Astrocyte of the spinal cord (primary cell): ENCODE results near the gene HSPA4.
"Not testable (repeated sequence)": the region's sequence is repeated elsewhere in the genome, so short reads cannot be mapped to it uniquely, and the experiment has no call there.

Source experiments
- DNase-seq: peaks from one replicate; pipeline ENCODE4 v3.0.0; 2011; ENCODE audit warnings: low read depth, low spot score
- H3K4me3 ChIP-seq: 2 replicates; pipeline ENCODE4 v1.5.1; 2011; ENCODE audit warnings: low read depth, mild to moderate bottlenecking, low read length, moderate library complexity
- in situ Hi-C: cut with HindIII; loops from 2 replicates; pipeline ENCODE4 v1.10.0; 2017; ENCODE audit warnings: low sequenced_read_pairs
- TF ChIP-seq, protein P1 (sequence below): IDR thresholded peaks from 2 replicates; pipeline ENCODE4 v1.5.1; 2012; ENCODE audit warnings: low read depth, mild to moderate bottlenecking, low read length, inconsistent platforms

The HSPA4 gene

DNA sequence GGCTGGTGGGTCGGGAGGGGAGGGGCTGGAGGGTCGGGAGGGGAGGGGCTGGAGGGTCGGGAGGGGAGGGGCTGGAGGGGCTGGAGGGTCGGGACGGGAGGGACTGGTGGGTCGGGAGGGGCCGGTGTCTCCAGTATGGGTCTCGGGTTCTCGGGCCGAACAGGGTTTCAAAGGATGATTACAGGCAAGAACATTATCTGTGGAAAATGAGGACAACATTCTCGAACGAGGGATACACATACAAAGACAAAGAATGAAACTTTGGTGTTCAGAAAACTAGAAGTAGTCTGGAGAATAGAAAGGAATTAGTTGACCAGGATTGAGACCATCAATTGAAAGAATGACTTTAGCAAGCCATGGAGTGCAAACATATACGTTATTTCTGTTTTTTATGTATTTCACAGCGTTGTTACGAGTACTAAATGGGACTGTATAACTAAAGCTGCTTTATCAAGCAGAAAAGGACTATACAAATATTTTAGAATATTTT lies 25.1 kb upstream of the HSPA4 start:
- peak overlapping the region; percentile 69 for H3K4me3 ChIP-seq
- TF ChIP-seq, protein P1, sequence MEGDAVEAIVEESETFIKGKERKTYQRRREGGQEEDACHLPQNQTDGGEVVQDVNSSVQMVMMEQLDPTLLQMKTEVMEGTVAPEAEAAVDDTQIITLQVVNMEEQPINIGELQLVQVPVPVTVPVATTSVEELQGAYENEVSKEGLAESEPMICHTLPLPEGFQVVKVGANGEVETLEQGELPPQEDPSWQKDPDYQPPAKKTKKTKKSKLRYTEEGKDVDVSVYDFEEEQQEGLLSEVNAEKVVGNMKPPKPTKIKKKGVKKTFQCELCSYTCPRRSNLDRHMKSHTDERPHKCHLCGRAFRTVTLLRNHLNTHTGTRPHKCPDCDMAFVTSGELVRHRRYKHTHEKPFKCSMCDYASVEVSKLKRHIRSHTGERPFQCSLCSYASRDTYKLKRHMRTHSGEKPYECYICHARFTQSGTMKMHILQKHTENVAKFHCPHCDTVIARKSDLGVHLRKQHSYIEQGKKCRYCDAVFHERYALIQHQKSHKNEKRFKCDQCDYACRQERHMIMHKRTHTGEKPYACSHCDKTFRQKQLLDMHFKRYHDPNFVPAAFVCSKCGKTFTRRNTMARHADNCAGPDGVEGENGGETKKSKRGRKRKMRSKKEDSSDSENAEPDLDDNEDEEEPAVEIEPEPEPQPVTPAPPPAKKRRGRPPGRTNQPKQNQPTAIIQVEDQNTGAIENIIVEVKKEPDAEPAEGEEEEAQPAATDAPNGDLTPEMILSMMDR = no peak
- no peak for DNase-seq
- in situ Hi-C loops = no loop called here

DNA sequence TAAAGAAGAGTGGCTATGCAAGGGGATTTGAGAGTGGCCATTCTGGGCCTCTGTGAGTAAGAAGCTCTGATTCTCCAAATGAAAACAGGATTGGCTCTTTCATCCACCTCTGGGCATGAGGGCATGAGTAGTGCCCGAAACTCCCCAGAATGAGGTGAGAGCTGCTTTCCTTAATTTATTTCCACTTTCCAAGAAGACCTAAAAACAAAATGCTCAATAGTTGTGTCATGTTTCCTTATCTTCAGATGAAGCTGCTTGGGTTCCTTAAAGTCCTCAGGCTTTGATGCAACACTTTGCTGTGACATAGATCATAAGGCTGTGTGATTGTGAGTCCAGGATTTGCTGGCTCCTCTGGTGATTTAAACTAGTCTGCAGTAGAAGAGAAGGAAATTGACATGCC lies 22.4 kb upstream of the HSPA4 start:
- no peak for DNase-seq
- no peak overlapping the region for H3K4me3 ChIP-seq
- TF ChIP-seq, protein P1 = no peak
- in situ Hi-C loops = no loop called here

DNA sequence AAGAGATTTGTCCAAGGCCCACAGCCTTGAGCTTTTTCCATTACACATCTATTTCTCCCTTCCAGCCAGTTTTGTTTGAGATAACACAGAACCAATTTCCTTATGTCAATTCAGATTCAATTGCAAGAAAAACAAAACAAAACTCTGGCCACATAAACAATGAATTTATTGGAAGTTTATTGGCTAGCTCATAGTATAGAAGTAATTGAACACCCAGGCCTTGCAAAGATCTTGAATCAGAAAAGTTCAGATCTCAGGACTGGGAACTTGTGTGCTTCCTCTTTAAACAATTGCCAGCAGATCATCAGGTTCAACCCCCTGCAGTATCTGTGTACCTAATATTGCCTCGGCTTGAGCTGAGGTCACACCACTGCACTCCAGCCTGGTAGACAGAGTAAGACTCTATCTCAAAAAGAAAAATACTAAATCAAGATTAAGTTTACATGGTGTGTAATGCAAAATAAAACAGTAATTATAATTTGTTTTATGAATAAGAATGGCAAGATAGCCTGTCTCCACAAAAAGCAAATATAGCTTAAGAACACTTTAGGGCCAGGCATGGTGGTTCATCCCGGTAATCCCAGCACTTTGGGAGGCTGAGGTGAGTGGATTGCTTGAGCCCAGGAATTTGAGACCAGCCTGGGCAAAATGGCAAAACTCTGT lies 21.3 kb upstream of the HSPA4 start:
- DNase-seq = no peak
- TF ChIP-seq, protein P1 = no peak
- H3K4me3 ChIP-seq = no peak overlapping the region
- in situ Hi-C loops = no loop called here

DNA sequence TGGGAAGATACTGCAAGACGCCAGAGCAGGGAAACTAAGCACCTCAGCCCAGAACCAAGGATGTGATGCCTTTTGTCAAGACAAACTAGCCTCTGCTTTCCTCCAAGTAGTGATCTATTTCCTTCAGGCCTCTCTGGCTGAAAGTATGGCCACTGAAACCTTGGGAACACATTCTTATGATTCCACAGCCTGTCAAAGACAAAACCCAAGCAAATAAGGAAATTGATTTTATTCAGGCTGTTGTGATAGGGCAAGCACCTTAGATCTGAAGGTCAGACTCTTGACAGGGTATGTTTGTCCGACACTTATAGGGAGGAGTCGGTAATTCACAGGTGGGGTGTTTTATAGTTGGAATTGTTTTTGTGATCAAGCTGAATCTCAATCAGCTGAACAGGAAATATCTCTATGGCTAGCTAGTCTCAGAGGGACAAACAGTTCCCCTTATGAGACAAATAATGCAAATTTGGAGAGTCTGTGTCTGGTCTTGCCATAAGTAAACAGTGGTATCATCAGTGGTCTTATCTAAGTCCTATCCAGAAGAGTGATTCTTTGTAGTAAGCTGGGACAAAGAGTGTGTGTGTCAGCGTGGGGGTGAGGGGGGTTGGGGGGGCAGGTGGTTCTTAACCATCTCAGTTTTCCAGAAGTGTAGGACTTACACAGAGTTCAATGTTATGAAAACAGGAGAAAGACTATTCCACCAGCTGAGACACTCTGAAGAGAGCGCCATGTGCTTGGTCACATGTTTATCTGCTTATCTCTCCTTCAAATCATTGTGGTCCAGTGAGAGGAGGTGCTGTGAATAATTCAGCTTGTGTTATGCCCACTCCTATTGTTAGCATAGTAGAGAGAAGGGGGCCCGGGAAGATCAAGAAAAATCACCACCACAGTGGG lies 18.7 kb upstream of the HSPA4 start:
- no peak for DNase-seq
- TF ChIP-seq, protein P1 = no peak

DNA sequence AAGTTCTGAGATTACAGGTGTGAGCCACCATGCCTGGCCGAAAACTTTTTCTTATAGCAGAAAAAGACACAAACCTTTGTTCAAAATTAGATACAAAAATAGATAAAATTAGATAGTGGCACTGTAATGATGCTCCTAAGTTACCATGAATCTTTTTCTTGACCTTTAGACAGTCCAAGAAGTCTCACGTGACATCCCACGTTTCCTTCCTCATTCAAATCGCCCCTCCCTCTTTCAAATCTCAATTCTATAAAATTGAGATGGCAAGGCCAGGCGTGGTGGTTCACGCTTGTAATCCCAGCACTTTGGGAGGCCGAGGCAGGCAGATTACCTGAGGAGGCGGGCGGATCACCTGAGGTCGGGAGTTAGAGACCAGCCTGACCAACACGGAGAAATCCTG lies 17.7 kb upstream of the HSPA4 start:
- H3K4me3 ChIP-seq = no peak overlapping the region
- TF ChIP-seq, protein P1 = no peak
- no peak for DNase-seq
- in situ Hi-C loops = no loop called here

More for the DNA sequence above, 18.7 kb upstream of the HSPA4 start:
- no peak overlapping the region for H3K4me3 ChIP-seq
- in situ Hi-C loops = no loop called here

DNA sequence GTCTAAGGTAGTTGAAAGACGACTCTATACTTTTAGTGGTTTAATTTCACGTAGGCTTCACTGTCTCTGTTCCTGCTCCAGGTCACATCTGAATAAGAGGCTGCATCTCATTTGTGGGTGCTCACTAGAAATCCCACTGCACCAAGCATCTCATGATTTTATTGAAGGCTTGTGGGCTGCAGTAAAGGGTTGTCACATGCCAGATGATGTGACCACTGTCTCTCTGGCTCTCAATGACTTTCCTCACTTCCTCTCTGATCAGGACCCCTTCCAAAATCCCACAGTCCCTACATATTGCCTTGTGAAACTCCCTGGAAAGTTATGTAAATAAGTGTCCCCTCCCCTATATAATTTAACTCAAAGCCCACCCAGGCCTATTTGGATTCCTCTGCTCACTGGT lies 16.6 kb upstream of the HSPA4 start:
- DNase-seq = no peak
- TF ChIP-seq, protein P1 = no peak
- no peak overlapping the region for H3K4me3 ChIP-seq
- in situ Hi-C loops = no loop called here

DNA sequence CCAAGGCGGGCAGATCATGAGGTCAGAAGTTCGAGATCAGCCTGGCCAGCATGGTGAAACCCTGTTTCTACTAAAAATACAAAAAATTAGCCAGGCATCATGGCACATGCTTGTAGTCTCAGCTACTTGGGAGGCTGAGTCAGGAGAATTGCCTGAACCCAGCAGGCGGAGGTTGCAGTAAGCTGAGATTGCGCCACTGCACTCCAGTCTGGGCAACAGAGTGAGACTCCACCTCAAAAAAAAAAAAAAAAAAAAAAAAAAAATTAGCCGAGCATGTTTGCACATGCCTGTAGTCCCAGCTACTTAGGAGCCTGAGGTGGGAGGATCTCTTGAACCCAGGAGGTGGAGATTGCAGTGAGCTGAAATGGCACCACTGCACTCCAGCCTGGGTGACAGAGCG lies 15.1 kb upstream of the HSPA4 start:
- H3K4me3 ChIP-seq, DNase-seq, in situ Hi-C loops: not testable (repeated sequence)
